8988T (cell line): Measurements from ENCODE around the gene SIRT1.
"Not testable (repeated sequence)": the region's sequence is repeated elsewhere in the genome, so short reads cannot be mapped to it uniquely, and the experiment has no call there.

Source experiments
- DNase-seq: peaks from one replicate; pipeline ENCODE4 v3.0.0; 2011

SIRT1 gene

GRCh38 chr10:67966035-67966434 is 81.6 kb downstream of the SIRT1 start:
- not testable (repeated sequence) for DNase-seq
